GM23338 (cell line): ENCODE results near the gene SLC34A3. TPM values are rescaled to one million over a fixed set of nuclear protein-coding genes. Genes with fewer than 3 reads are reported as not detected.

Source experiments
- ATAC-seq: fragments of 200-7000 bp; cut with Tn5 transposase; 3 replicates; pipeline ENCODE4 v1.9.1; 2020
- DNase-seq: peaks from one replicate; pipeline ENCODE4 v3.0.0-alpha.2; 2015; ENCODE audit warnings: low spot score
- H2AFZ ChIP-seq: fragments of 200-600 bp; sonication (generic); 2 replicates; pipeline ENCODE4 v1.8.0; 2016; ENCODE audit warnings: antibody characterized with exemption, mild to moderate bottlenecking, moderate library complexity
- H3F3A ChIP-seq: fragments of 200-600 bp; sonication (generic); replicated peaks from 2 replicates; pipeline ENCODE4 v1.8.0; 2017; ENCODE audit warnings: antibody characterized with exemption, mixed run types, low read depth
- H3K27ac ChIP-seq: fragments of 200-600 bp; sonication (generic); 2 replicates; pipeline ENCODE4 v1.6.1; 2016; ENCODE audit warnings: low read depth
- H3K27me3 ChIP-seq: fragments of 200-600 bp; sonication (generic); 2 replicates; pipeline ENCODE4 v1.8.0; 2016; ENCODE audit warnings: mild to moderate bottlenecking, mixed run types, moderate library complexity; ENCODE audit not compliant: insufficient read depth
- H3K36me3 ChIP-seq: fragments of 200-600 bp; sonication (generic); 2 replicates; pipeline ENCODE4 v1.8.0; 2016; ENCODE audit warnings: mild to moderate bottlenecking; ENCODE audit not compliant: insufficient read depth
- H3K4me1 ChIP-seq: fragments of 200-600 bp; sonication (generic); 2 replicates; pipeline ENCODE4 v1.8.0; 2016; ENCODE audit warnings: mild to moderate bottlenecking, moderate library complexity; ENCODE audit not compliant: insufficient read depth
- H3K4me2 ChIP-seq: fragments of 200-600 bp; sonication (generic); 2 replicates; pipeline ENCODE4 v1.7.1; 2017; ENCODE audit warnings: mixed run types
- H3K4me3 ChIP-seq: fragments of 200-600 bp; sonication (generic); 2 replicates; pipeline ENCODE4 v1.6.1; 2016; ENCODE audit warnings: mixed run types
- H3K79me2 ChIP-seq: fragments of 200-600 bp; sonication (generic); replicated peaks from 2 replicates; pipeline ENCODE4 v1.8.0; 2017; ENCODE audit warnings: mild to moderate bottlenecking; ENCODE audit not compliant: insufficient read depth
- H3K9me2 ChIP-seq: fragments of 200-600 bp; sonication (generic); 2 replicates; pipeline ENCODE4 v1.8.0; 2017; ENCODE audit not compliant: insufficient read depth
- H4K20me1 ChIP-seq: fragments of 200-600 bp; sonication (generic); replicated peaks from 2 replicates; pipeline ENCODE4 v1.8.0; 2017; ENCODE audit warnings: mild to moderate bottlenecking; ENCODE audit not compliant: insufficient read depth
- H3K27ac Mint-ChIP-seq: 2 replicates; pipeline ENCODE4 v1.8.0; 2020; ENCODE audit warnings: inconsistent platforms, mild to moderate bottlenecking, moderate library complexity, mixed read lengths
- H3K27me3 Mint-ChIP-seq: 3 replicates; pipeline ENCODE4 v1.8.0; 2022; ENCODE audit warnings: low read depth, mild to moderate bottlenecking, moderate library complexity, mixed read lengths, inconsistent platforms; ENCODE audit not compliant: insufficient read depth, poor library complexity
- H3K36me3 Mint-ChIP-seq: 3 replicates; pipeline ENCODE4 v1.8.0; 2021; ENCODE audit warnings: low read depth, mild to moderate bottlenecking, inconsistent platforms, moderate library complexity, mixed read lengths
- H3K4me1 Mint-ChIP-seq: 3 replicates; pipeline ENCODE4 v1.8.0; 2020; ENCODE audit warnings: mild to moderate bottlenecking, inconsistent platforms, mixed read lengths
- H3K4me3 Mint-ChIP-seq: 3 replicates; pipeline ENCODE4 v1.8.0; 2021; ENCODE audit warnings: moderate library complexity, mild to moderate bottlenecking, inconsistent platforms, mixed read lengths
- H3K9me3 Mint-ChIP-seq: 3 replicates; pipeline ENCODE4 v1.8.0; 2020; ENCODE audit warnings: moderate library complexity, mild to moderate bottlenecking, inconsistent platforms, mixed read lengths
- CTCF ChIP-seq, 2 experiments: fragments of 200-600 bp in 1 of 2; sonication (generic) in 1 of 2; conservative IDR thresholded peaks; 2 replicates each; pipeline versions ENCODE4 v1.5.1 to v1.6.1; 2016 to 2017; ENCODE audit warnings: antibody characterized with exemption in 2 of 2, low read depth in 2 of 2, mild to moderate bottlenecking in 2 of 2, moderate library complexity in 1 of 2
- ETS1 ChIP-seq: IDR thresholded peaks from 2 replicates; pipeline ENCODE4 v1.6.1; 2016; ENCODE audit warnings: antibody characterized with exemption
- EZH2 ChIP-seq: fragments of 200-600 bp; sonication (generic); IDR thresholded peaks from one replicate; pipeline ENCODE4 v1.8.0; 2017; ENCODE audit warnings: antibody characterized with exemption, mild to moderate bottlenecking, low read depth; ENCODE audit not compliant: unreplicated experiment
- EZH2phosphoT487 ChIP-seq: fragments of 200-600 bp; sonication (generic); IDR thresholded peaks from one replicate; pipeline ENCODE4 v1.8.1; 2018; ENCODE audit warnings: antibody characterized with exemption; ENCODE audit not compliant: unreplicated experiment
- NANOG ChIP-seq: IDR thresholded peaks from 2 replicates; pipeline ENCODE4 v1.6.1; 2016; ENCODE audit warnings: antibody characterized with exemption, borderline replicate concordance
- REST ChIP-seq: IDR thresholded peaks from one replicate; pipeline ENCODE4 v1.6.1; 2018; ENCODE audit warnings: antibody characterized with exemption; ENCODE audit not compliant: unreplicated experiment
- STAT1 ChIP-seq: IDR thresholded peaks from one replicate; pipeline ENCODE4 v1.6.1; 2016; ENCODE audit warnings: antibody characterized with exemption; ENCODE audit not compliant: unreplicated experiment
- ZNF462 ChIP-seq: fragments of 250-450 bp; sonication (Bioruptor Pico); IDR thresholded peaks from 2 replicates; pipeline ENCODE4 v1.5.0; 2020; ENCODE audit warnings: mild to moderate bottlenecking, moderate library complexity
- polyA plus RNA-seq: library from polyadenylated mRNA; unstranded; fragments of >200 nt; fragmentation: Nextera tagmentation; extraction: Ambion mirVana; gene quantifications from 2 replicates; pipeline ENCODE4 v1.2.1, GENCODE V29; 2016
- total RNA-seq: library from RNA; depleted of rRNA; stranded (reverse); fragments of >200 nt; shearing (Covaris generic); gene quantifications from 2 replicates; pipeline ENCODE4 v1.2.3, GENCODE V29; 2014

SLC34A3 gene
- total and polyA plus RNA-seq, 2 experiments from 2014 or later: not detected

GRCh38 chr9:137202966-137203365 lies 27.7 kb upstream of the SLC34A3 start:
- no peak overlapping the region for H3K4me3 Mint-ChIP-seq
- Histone ChIP-seq H4K20me1 (peaks cover 14% of the 10 kb centered on the region), H3F3A (peaks cover 21% of the 10 kb centered on the region; the same call in 1 of the 2 replicates), H3K27me3 (no peaks in the 10 kb centered on the region), H3K4me3 (no peak overlapping the region), H3K4me1 (peaks cover 30% of the 10 kb centered on the region), H2AFZ (no peak overlapping the region), H3K27ac (no peak overlapping the region), H3K36me3 (no peaks in the 10 kb centered on the region), H3K79me2 (peaks cover 60% of the 10 kb centered on the region), H3K9me2 (no peaks in the 10 kb centered on the region), H3K4me2 (no peak overlapping the region)
- no peaks in the 10 kb centered on the region for H3K9me3 Mint-ChIP-seq
- TF ChIP-seq EZH2 (no peak), EZH2phosphoT487 (no peak), ZNF462 (CRISPR knock-in tag) (no peak), REST (no peak), STAT1 (no peak), ETS1 (no peak), CTCF (conservative IDR thresholded peaks at IDR 0.05; ENCODE audit: low read depth in 2 of 2) (no peak), NANOG (no peak)
- no peak for DNase-seq
- H3K27me3 Mint-ChIP-seq: peaks cover 22% of the 10 kb centered on the region
- peaks cover 15% of the 10 kb centered on the region for H3K36me3 Mint-ChIP-seq
- ATAC-seq: no peak
- H3K27ac Mint-ChIP-seq: no peak overlapping the region
- H3K4me1 Mint-ChIP-seq: peaks cover 39% of the 10 kb centered on the region
